Naive thymus-derived CD8-positive, alpha-beta T cell (primary cell): ENCODE results near the gene SBF1. TPM values are rescaled to one million over a fixed set of nuclear protein-coding genes. Genes with fewer than 3 reads are reported as not detected.
A peak's percentile ranks its signal among the peaks of the same experiment; 100 is the strongest.

Experiments used
- ATAC-seq, 2 donors: fragments of 150-1000 bp; cut with Tn5 transposase in 1 of 2; sonication (Bioruptor Pico), chemical (Tn5 transposase) in 1 of 2; 1 replicate in 1 of 2; 2 replicates in 1 of 2; pipeline ENCODE4 v1.10.0; 2021; ENCODE audit warnings: mild to moderate bottlenecking in 2 of 2, moderate library complexity in 2 of 2
- POLR2A ChIA-PET: fragments of 350-600 bp; sonication (Branson Sonifier 250); formaldehyde crosslinking; loops from one replicate; lab custom pipeline; 2021; ENCODE audit warnings: antibody characterized with exemption; lab: Charles Lee
- DNase-seq, 10 donors: peaks; one replicate each; pipeline versions ENCODE4 v3.0.0 to v3.0.0-alpha.2; 2020 to 2022
- H3K27ac Mint-ChIP-seq, 10 donors: one replicate each; pipeline ENCODE4 v1.8.0; 2020 to 2022; ENCODE audit warnings: mild to moderate bottlenecking in 10 of 10, mixed read lengths in 10 of 10, moderate library complexity in 4 of 10, inconsistent platforms in 1 of 10
- H3K27me3 Mint-ChIP-seq, 5 donors: one replicate each; pipeline ENCODE4 v1.8.0; 2021 to 2022; ENCODE audit warnings: mixed read lengths in 5 of 5
- H3K36me3 Mint-ChIP-seq, 3 donors: one replicate each; pipeline ENCODE4 v1.8.0; 2020 to 2022; ENCODE audit warnings: mixed read lengths in 3 of 3, mild to moderate bottlenecking in 2 of 3, inconsistent platforms in 1 of 3
- H3K4me1 Mint-ChIP-seq, 4 donors: one replicate each; pipeline ENCODE4 v1.8.0; 2021 to 2022; ENCODE audit warnings: mixed read lengths in 4 of 4
- H3K4me3 Mint-ChIP-seq, 10 donors: one replicate each; pipeline ENCODE4 v1.8.0; 2020 to 2022; ENCODE audit warnings: mild to moderate bottlenecking in 10 of 10, mixed read lengths in 10 of 10, moderate library complexity in 6 of 10, inconsistent platforms in 1 of 10
- H3K9me3 Mint-ChIP-seq, 9 donors: one replicate each; pipeline ENCODE4 v1.8.0; 2020 to 2022; ENCODE audit warnings: mixed read lengths in 9 of 9, mild to moderate bottlenecking in 3 of 9, inconsistent platforms in 1 of 9, moderate library complexity in 1 of 9
- polyA plus RNA-seq, 3 donors: library from polyadenylated mRNA; unstranded; fragments of 300-500 nt; fragmentation: Illumina TruSeq; gene quantifications; one replicate each; pipeline ENCODE4 v1.2.3, GENCODE V29; 2021
- total RNA-seq, 8 experiments: library from RNA in 2 of 8; stranded (reverse) in 2 of 8; gene quantifications; one replicate each; pipeline ENCODE4 v1.2.3 and lab custom pipeline; 2021 to 2026

The SBF1 gene
- total and polyA plus RNA-seq, 5 experiments from 2014 or later = 17.1 to 222 (median 37.4) TPM

DNA sequence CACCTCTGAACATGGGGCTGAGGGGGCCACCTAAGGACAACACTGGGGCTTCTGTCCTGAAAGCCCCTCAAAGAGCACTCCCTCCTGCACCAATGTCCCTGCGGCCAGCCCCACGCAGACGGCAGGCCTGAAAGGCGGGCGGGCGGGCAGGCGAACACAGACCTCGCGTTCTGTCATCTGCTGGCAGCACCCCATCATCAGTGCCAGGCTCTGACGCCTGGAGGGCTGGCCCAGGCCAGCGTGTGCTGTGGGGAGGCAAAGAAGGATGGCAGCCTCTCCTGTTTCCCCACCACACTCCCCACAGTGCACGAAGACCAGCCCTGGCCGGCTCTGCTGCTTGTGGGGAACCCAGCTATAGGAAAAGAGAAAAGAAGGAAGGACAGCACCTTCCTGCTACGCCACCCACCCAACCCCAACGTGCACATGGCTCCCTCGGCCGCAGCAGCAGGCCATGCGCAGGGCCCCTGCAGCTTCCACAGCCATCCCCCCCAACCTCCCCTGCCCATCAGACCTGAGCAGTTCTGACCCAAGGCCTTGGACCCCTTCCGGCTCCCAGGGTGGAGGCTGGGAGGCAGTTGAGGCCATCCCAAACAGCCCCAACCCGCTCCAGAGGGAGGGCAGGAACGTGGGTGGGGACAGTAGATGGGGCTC, 3.5 kb downstream of the SBF1 start:
- no peak for ATAC-seq
- peaks cover 38 to 85% (median 74%) of the 10 kb centered on the region in 4 donors for H3K4me1 Mint-ChIP-seq
- POLR2A ChIA-PET = interaction anchor here (0.9 to 4.1 kb wide), 12 partner anchors 9 to 220 kb away, joined by 3 to 29 read pairs (median 6); partner anchors contain the start of genes ADM2, LMF2, NCAPH2 and SCO2
- peak overlapping the region; percentile 88 to 98 (median 96) for H3K27ac Mint-ChIP-seq
- H3K9me3 Mint-ChIP-seq = peaks cover 0 to 2% (median 0%) of the 10 kb centered on the region in 9 donors
- H3K36me3 Mint-ChIP-seq = peaks cover 0 to 16% (median 2%) of the 10 kb centered on the region in 3 donors
- H3K27me3 Mint-ChIP-seq = no peaks in the 10 kb centered on the region
- peak overlapping the region; percentile 75 to 98 (median 86) for H3K4me3 Mint-ChIP-seq
- peak in 3 of 10 donors; percentile 21 to 54 (median 23) for DNase-seq

DNA sequence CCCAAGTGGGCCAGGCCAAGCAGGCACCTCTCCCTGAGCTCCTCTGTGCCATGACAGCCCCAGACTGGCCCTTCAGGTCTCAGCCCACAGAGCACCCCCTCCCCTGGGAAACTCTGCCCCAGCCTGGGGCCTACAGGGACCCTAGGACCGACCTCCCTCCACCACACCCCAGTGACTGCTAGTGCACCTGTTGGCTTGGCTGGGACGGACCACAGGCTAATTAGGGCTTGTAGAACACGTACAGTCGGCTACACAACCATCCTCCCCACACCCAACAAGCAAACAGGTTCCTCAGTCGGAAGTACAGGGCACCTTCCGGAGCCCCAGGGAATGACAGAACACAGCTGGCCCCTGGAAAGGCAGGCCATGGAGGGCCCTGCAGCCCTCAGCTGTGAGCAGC, 4.3 kb downstream of the SBF1 start:
- DNase-seq (peak in 1 of 10 donors; percentile 5), ATAC-seq (no peak)
- Mint-ChIP-seq H3K9me3 (peaks cover 0 to 2% (median 0%) of the 10 kb centered on the region in 9 donors), H3K27ac (peak overlapping the region; percentile 88 to 98 (median 96)), H3K4me3 (peak overlapping the region; percentile 75 to 98 (median 86)), H3K36me3 (peaks cover 0 to 22% (median 2%) of the 10 kb centered on the region in 3 donors), H3K27me3 (no peaks in the 10 kb centered on the region), H3K4me1 (peaks cover 40 to 89% (median 77%) of the 10 kb centered on the region in 4 donors)
- POLR2A ChIA-PET = interaction anchor here (0.5 to 6.2 kb wide), 27 partner anchors 9 to 280 kb away, joined by 3 to 92 read pairs (median 5); partner anchors contain the start of genes ADM2, LMF2, NCAPH2 and SCO2

DNA sequence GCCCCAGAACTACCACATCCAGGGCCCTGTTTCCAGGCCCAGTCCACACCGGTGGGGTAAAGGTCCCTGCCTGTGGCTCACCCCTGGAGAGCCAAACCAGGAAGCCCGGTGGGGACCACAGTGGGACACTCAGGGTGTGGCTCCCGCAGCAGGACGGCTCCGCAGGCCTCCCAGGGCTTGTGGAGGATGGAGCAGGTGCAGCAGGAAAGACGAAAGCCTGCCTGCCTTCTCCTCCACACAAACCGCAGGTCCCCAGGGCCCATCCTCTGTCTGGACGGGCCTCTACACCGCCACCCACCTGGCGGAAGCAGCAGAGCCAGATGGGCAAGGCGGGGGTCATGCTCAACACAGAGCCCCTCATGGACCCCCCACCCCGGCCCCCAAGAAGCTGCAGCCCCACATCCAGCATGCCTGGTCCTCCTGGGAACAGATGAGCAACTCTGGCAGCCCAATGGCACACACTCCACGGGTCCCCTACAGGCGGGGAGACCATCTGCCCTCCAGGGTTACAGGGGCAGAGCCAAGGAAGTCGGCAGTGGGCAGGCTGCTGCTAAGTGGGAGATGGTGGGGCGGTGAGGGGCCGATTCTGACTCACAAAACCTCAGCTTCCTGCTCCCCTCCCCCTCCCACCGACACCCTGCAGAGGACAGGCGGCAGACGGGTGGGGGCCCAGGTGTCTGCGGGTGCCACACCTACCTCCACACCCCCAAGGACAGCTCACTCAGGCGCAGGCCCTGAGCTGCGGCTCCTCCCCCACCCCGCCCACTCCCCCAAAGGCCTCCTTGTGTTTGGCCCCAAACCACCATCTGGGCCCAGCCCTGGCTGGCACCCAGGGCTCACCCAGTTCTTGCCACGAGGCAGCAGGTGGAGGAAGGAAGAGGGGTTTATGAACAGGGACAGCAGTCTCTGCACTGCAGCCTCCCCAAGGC, 5.2 kb downstream of the SBF1 start:
- Mint-ChIP-seq H3K27me3 (no peaks in the 10 kb centered on the region), H3K4me3 (peak overlapping the region; percentile 75 to 98 (median 86)), H3K36me3 (peaks cover 0 to 28% (median 2%) of the 10 kb centered on the region in 3 donors), H3K27ac (peak overlapping the region; percentile 88 to 98 (median 96)), H3K4me1 (peaks cover 40 to 86% (median 74%) of the 10 kb centered on the region in 4 donors), H3K9me3 (peaks cover 0 to 2% (median 0%) of the 10 kb centered on the region in 9 donors)
- POLR2A ChIA-PET = interaction anchor here (0.5 to 6.2 kb wide), 34 partner anchors 8 to 385 kb away, joined by 3 to 92 read pairs (median 4); partner anchors contain the start of genes ADM2, LMF2, MIOX and NCAPH2
- DNase-seq (peak; percentile 87 to 100 (median 96)), ATAC-seq (peak; percentile 78 to 87)

DNA sequence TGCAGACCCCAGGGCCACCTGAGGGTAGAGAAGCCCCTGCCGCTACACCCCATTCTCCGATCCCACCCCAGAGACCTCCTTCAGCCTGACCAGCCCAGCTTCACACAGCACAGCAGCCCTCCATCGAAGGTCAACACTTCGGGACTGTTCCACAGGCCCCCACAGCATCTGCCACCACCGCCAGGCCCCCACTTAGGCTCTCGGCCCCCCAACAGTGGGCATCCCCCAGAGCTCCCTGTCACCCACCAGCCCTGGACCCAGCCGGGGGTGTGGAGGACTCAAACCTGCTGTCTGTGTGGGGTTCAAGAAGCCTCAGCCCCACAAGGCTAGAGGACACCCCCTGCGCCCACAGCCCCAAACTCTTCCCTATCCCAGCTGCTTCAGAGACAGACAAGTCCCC, 6.2 kb downstream of the SBF1 start:
- Mint-ChIP-seq H3K4me3 (peak overlapping the region; percentile 75 to 98 (median 86)), H3K9me3 (no peaks in the 10 kb centered on the region), H3K4me1 (peaks cover 35 to 78% (median 69%) of the 10 kb centered on the region in 4 donors), H3K36me3 (peaks cover 0 to 38% (median 4%) of the 10 kb centered on the region in 3 donors), H3K27ac (peak overlapping the region; percentile 88 to 98 (median 94)), H3K27me3 (no peaks in the 10 kb centered on the region)
- POLR2A ChIA-PET = interaction anchor here (0.7 to 6.2 kb wide), 15 partner anchors 9 to 278 kb away, joined by 3 to 92 read pairs (median 9); partner anchors contain the start of genes ADM2, LMF2, NCAPH2 and SCO2
- DNase-seq (no peak), ATAC-seq (no peak)

DNA sequence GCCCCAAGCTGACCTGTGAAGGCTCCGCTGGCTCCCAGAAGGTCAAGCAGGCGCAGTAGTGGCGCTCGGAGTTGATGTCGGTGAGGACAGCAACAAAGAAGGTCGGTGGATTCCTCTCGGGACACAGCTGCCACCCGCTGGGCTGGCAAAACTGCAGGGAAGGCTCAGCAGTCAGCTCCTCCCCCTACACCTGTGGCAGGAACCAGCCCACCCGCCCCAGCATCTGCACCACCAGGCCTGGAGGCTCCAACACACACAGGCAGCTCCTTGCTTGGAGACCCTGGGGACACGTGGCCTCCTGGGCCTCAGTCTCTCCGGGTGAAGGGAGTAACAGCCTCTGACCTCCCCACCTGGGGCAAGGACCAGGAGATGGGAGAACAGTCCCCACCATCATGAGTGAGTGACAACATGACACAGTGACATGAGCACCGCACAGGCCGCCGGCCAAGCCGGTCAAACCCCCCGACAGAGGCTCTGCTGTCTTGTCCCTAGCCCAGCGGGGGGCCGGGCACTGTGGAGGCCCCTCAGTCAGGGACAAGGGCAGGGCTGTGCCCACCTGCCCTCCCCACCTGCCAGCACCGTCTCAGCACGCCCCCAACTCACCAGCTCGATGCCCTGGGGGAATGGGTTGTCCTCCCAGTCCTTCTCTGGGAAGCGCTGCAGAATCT, 6.9 kb downstream of the SBF1 start:
- Mint-ChIP-seq H3K9me3 (no peaks in the 10 kb centered on the region), H3K4me1 (peaks cover 31 to 71% (median 62%) of the 10 kb centered on the region in 4 donors), H3K4me3 (peak overlapping the region; percentile 15 to 93 (median 70)), H3K27ac (peak overlapping the region; percentile 88 to 98 (median 94)), H3K27me3 (no peaks in the 10 kb centered on the region), H3K36me3 (peaks cover 0 to 41% (median 8%) of the 10 kb centered on the region in 3 donors)
- ATAC-seq (no peak), DNase-seq (no peak)
- POLR2A ChIA-PET = interaction anchor here (0.5 to 6.2 kb wide), 19 partner anchors 10 to 273 kb away, joined by 3 to 92 read pairs (median 8); partner anchors contain the start of genes ADM2, LMF2, NCAPH2 and SCO2

DNA sequence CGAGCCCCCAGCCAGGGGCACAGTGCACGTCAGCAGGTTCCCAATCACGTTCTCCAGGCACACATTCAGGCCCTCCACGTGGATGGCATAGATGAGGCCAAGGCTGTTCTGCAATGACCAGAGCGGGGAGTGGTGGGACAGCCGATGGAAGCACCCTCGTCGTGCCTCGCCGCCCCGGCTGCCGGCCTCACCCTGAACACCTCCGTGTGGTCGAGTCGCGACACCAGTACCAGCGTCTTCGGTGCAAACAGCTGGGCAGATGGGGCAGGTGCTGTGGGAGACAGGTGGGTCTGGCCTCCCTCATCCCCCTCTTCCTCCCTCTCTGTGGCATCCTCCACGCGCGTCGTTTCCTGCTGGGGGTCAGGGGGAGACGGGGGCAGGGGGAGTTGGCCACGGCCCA, 7.5 kb downstream of the SBF1 start:
- DNase-seq (no peak), ATAC-seq (no peak)
- Mint-ChIP-seq H3K4me3 (peak overlapping the region in 9 of 10 donors; percentile 24 to 93 (median 60)), H3K27ac (peak overlapping the region; percentile 86 to 96 (median 90)), H3K4me1 (peaks cover 28 to 65% (median 56%) of the 10 kb centered on the region in 4 donors), H3K27me3 (no peaks in the 10 kb centered on the region), H3K36me3 (peaks cover 0 to 44% (median 8%) of the 10 kb centered on the region in 3 donors), H3K9me3 (no peaks in the 10 kb centered on the region)
- POLR2A ChIA-PET = interaction anchor here (0.5 to 6.2 kb wide), 14 partner anchors 10 to 154 kb away, joined by 3 to 92 read pairs (median 7); partner anchors contain the start of genes ADM2, LMF2, NCAPH2 and SCO2

DNA sequence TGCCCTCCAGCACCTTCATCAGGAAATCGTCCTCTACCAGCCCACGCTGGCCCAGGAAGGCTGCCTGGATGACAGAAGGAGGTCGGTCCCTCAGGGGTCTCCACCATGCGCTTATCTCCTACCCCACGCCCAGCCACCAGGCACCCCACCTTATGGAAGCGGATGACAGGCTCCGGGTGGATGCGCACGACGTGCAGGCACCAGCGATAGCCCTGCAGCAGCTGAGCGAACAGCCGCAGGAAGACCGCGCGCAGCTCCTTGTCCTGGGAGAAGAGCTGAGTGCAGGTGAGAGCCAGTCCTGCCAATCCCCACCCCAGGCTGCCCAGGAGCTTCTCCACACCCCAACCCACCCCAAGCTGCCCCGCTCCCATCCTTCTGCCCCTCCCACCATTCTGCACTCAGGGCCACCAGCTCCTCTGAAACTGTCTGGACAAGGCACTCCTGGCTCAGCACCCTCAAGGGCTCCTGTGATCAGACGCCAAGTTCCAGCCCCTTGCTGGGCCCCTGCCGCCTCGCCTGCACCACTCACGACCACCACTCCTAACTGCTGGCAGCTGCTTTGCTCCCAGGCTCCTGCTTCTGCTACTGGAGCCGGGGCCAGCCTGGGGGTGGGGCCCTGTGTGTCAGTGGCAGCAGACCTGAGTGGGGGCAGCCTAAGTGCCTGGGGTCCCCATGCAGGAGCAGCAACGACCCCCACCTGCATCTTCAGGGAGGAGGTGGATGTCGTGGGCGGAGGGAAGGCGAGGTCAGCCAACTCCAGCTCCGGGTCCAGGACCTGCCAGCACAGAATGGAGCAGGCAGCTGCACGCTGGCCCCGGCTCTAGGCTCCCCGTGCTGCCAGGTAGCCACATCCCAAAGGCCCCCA, 9.5 kb downstream of the SBF1 start:
- peaks cover 0 to 58% (median 8%) of the 10 kb centered on the region in 3 donors for H3K36me3 Mint-ChIP-seq
- H3K27ac Mint-ChIP-seq = peak overlapping the region in 4 of 10 donors; percentile 57 to 95 (median 76)
- ATAC-seq = no peak
- DNase-seq = no peak
- H3K27me3 Mint-ChIP-seq = no peaks in the 10 kb centered on the region
- peaks cover 20 to 46% (median 37%) of the 10 kb centered on the region in 4 donors for H3K4me1 Mint-ChIP-seq
- POLR2A ChIA-PET = interaction anchor here (0.6 to 6.2 kb wide), 8 partner anchors 10 to 408 kb away, joined by 3 to 92 read pairs (median 6); partner anchors contain the start of genes ADM2 and SCO2
- H3K9me3 Mint-ChIP-seq = no peaks in the 10 kb centered on the region
- H3K4me3 Mint-ChIP-seq = peak overlapping the region in 1 of 10 donors; percentile 15

DNA sequence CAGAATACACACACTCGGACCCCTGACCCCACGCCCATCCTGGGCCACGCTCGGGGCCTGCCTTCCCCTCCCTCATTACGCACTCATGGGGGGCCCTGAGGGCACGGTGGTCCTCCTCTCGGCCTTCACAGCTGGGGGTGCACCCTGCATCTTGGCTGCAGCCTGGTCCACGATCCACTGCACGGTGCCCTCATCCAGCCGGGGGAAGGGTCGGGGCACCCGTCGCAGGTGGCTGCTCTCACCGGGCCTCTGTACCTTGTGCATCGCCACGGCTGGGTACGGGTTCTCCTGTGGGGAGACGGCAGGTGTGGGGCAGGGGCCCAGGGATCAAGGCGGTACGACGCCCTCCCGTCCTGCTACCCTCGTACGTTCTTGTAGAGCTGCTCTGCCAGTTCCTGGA, 10.4 kb downstream of the SBF1 start:
- H3K4me1 Mint-ChIP-seq = peaks cover 20 to 38% (median 31%) of the 10 kb centered on the region in 4 donors
- no peaks in the 10 kb centered on the region for H3K27me3 Mint-ChIP-seq
- no peak for DNase-seq
- H3K36me3 Mint-ChIP-seq = peaks cover 0 to 64% (median 8%) of the 10 kb centered on the region in 3 donors
- POLR2A ChIA-PET = interaction anchor here (0.6 to 6.2 kb wide), 6 partner anchors 9 to 30 kb away, joined by 3 to 92 read pairs (median 5); partner anchors contain the start of gene ADM2
- H3K9me3 Mint-ChIP-seq = no peaks in the 10 kb centered on the region
- no peak for ATAC-seq
- peak overlapping the region in 1 of 10 donors; percentile 62 for H3K27ac Mint-ChIP-seq
- H3K4me3 Mint-ChIP-seq = no peak overlapping the region

DNA sequence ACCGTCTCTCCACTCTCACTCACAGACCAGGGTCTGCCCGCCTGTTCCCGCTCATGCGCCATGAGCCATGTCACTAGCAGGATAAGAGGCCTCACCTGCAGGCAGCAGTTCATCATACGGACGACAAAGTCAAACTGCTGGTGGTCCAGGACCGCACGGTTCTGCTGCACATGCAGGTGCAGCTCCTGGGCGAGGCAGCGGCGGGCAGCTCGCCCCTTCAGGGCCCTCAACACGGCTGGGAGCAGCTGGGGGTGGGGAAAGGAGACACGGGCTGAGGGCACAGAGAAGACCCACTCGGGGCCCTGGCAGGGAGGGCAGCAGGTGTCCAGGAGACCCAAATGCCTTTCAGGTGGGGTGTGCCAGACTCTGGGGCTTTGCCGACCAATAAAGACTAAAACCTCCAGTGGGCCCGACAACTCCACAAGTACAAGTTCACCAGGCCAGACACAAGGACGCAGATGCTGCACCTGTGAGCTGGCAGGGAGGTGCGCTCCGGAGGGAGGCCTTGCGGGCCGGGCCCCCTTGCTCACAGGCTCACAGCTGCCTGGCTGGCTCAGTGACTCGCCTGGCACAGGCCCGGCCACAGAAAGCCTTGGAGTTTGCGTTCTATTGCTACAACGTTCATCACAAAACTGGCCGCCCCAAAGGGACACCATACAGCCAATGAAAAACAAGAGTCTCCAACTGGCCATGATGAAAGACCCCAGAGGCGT, 11.5 kb downstream of the SBF1 start:
- no peaks in the 10 kb centered on the region for H3K27me3 Mint-ChIP-seq
- POLR2A ChIA-PET = interaction anchor here (1.7 to 4.4 kb wide), 2 partner anchors 8 to 10 kb away, joined by 4 to 21 read pairs; no protein-coding TSS in a partner anchor
- no peaks in the 10 kb centered on the region for H3K9me3 Mint-ChIP-seq
- peaks cover 0 to 70% (median 10%) of the 10 kb centered on the region in 3 donors for H3K36me3 Mint-ChIP-seq
- no peak for ATAC-seq
- H3K4me1 Mint-ChIP-seq = peaks cover 14 to 33% (median 21%) of the 10 kb centered on the region in 4 donors
- DNase-seq = no peak
- no peak overlapping the region for H3K4me3 Mint-ChIP-seq
- peak overlapping the region in 6 of 10 donors; percentile 39 to 87 (median 56) for H3K27ac Mint-ChIP-seq

DNA sequence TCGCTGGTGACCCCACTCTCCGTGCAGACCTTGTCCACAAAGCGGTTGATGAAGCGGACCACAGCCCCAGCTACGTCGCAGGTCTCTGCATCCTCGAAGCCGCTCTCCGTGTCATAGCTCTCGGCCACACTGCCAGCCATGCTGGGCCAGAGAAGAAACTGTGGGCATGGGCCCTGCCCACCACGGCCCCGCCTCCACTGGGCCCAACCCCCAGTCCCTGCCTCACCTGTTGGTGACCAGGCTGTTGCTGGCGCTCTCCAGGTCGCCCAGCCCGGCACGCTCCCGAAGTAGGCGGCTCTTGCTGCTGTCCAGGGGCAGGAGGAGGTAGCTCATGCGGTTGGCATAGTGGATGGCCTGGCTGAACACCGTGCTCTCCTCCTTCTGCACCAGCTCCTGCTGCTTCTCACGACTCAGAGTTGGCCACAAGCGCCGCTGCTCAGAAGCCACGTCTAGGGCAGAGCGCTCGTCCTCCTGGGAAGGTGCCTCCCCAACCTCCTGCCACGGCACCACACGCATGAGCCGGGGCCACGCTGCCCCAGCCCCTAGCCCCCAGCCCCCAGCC, 12.8 kb downstream of the SBF1 start:
- Mint-ChIP-seq H3K4me1 (peaks cover 8 to 20% (median 14%) of the 10 kb centered on the region in 4 donors), H3K9me3 (no peaks in the 10 kb centered on the region), H3K27ac (peak overlapping the region in 3 of 10 donors; percentile 27 to 49 (median 40)), H3K27me3 (no peaks in the 10 kb centered on the region), H3K4me3 (no peak overlapping the region), H3K36me3 (peaks cover 0 to 80% (median 10%) of the 10 kb centered on the region in 3 donors)
- ATAC-seq = no peak
- POLR2A ChIA-PET = interaction anchor here (0.7 to 1.2 kb wide), 3 partner anchors 8 to 18 kb away, joined by 3 to 4 read pairs (median 3); no protein-coding TSS in a partner anchor
- DNase-seq = no peak
